Measurements from ENCODE around the gene CHRNA1. TPM values are rescaled to one million over a fixed set of nuclear protein-coding genes. Genes with fewer than 3 reads are reported as not detected.

CHRNA1 gene
- total and polyA plus RNA-seq, 10 of the 15 experiments (the other 5 are each of a cell fraction or from before 2014, with no cell fraction given), result 0.05 to 0.14 TPM; not detected in 8

GRCh38 chr2:174773215-174773614, 8.9 kb upstream of the CHRNA1 start (continued):
- TF ChIP-seq ZBTB40 (IDR thresholded peaks at IDR 0.05; ENCODE audit: borderline replicate concordance), result no peak

GRCh38 chr2:174772472-174772801, 8.2 kb upstream of the CHRNA1 start:
- no peak overlapping the region for H2AFZ ChIP-seq (ENCODE audit: control insufficient read depth, low read depth, low read length)
- ChIA-PET RAD21 (ENCODE audit: unreplicated experiment) (interaction anchor here (1.1 to 7.2 kb wide), 4 partner anchors 24 to 218 kb away, joined by 3 to 46 read pairs (median 10); no protein-coding TSS in a partner anchor), CTCF (interaction anchor here (0.6 to 2.9 kb wide), 15 partner anchors 9 to 510 kb away, joined by 3 to 30 read pairs (median 6); no protein-coding TSS in a partner anchor), POLR2A (no interaction called here), SMC1A (ENCODE audit: uncharacterized antibody, unreplicated experiment) (interaction anchor here (0.6 to 3.0 kb wide), 4 partner anchors 10 to 212 kb away, joined by 3 to 26 read pairs (median 12); no protein-coding TSS in a partner anchor)
- BruUV-seq (replicated peaks), result no TSS peak
- peaks cover 0 to 1% of the 10 kb centered on the region in 2 experiments; a peak in 1 of 4 replicates for H3K27me3 ChIP-seq (replicated peaks in 1 of 2; ENCODE audit: control insufficient read depth in 2 of 2, insufficient read depth in 2 of 2, low read length in 1 of 2)
- H3K4me1 ChIP-seq (ENCODE audit: control insufficient read depth, insufficient read depth, low read length), result no peaks in the 10 kb centered on the region
- no peak for FAIRE-seq
- intact Hi-C loops (cut with micrococcal nuclease; ENCODE audit: unreplicated experiment) (no loop called here), in situ Hi-C loops (cut with MboI) (no loop called here)
- H3K4me3 ChIP-seq, result no peak overlapping the region
- WGBS (ENCODE audit: insufficient coverage, insufficient replicate concordance, low lambda C conversion rate, missing lambda C conversion rate), result 60% methylated on average over 5 of the region's 5 CpGs
- H3K9ac ChIP-seq (ENCODE audit: control insufficient read depth, insufficient read depth, low read length), result no peak overlapping the region
- no peaks in the 10 kb centered on the region for H3K36me3 ChIP-seq (ENCODE audit: control insufficient read depth in 2 of 2, insufficient read depth in 2 of 2, low read length in 1 of 2)
- H3K9me3 ChIP-seq (replicated peaks; ENCODE audit: control insufficient read depth, insufficient read depth, low read length), result no peaks in the 10 kb centered on the region
- no peaks in the 10 kb centered on the region for H4K20me1 ChIP-seq (ENCODE audit: control insufficient read depth, insufficient read depth)
- no peak overlapping the region for H3K27ac ChIP-seq (ENCODE audit: control insufficient read depth, insufficient read depth)
- ATAC-seq, result no peak
- H3K79me2 ChIP-seq (ENCODE audit: control insufficient read depth, insufficient read depth, low read length), result no peaks in the 10 kb centered on the region
- no peak for DNase-seq (ENCODE audit: low read depth, low spot score)
- no peak overlapping the region for H3K4me2 ChIP-seq (ENCODE audit: control insufficient read depth, insufficient read depth)
- TF ChIP-seq DPF2 (IDR thresholded peaks at IDR 0.05) (no peak), E2F8 (IDR thresholded peaks at IDR 0.05; ENCODE audit: low read depth, partially characterized antibody) (no peak), IRF5 (IDR thresholded peaks at IDR 0.05; ENCODE audit: borderline replicate concordance) (no peak), CEBPZ (IDR thresholded peaks at IDR 0.05; ENCODE audit: low read depth, low read length) (no peak), ATF3 (IDR thresholded peaks at IDR 0.05; ENCODE audit: borderline replicate concordance, extremely low read depth, low read depth, low read length) (no peak), SMC3 (IDR thresholded peaks at IDR 0.05; ENCODE audit: borderline replicate concordance, low read length) (no peak), NFYA (IDR thresholded peaks at IDR 0.05; ENCODE audit: borderline replicate concordance, low read depth, low read length) (no peak)
